Osteoblast (primary cell): ENCODE results near the gene MYBPH. TPM values are rescaled to one million over a fixed set of nuclear protein-coding genes. Genes with fewer than 3 reads are reported as not detected.
A peak's percentile ranks its signal among the peaks of the same experiment; 100 is the strongest.

ENCODE experiments used
- DNase-seq: peaks from one replicate; pipeline ENCODE4 v3.0.0; 2011; ENCODE audit warnings: low spot score, mixed read lengths; ENCODE audit not compliant: insufficient read length; ENCODE audit errors: missing footprints
- H2AFZ ChIP-seq: 2 replicates; pipeline ENCODE4 v1.6.0; 2011; ENCODE audit warnings: mild to moderate bottlenecking, low read length
- H3K27ac ChIP-seq: 2 replicates; pipeline ENCODE4 v1.5.1; 2011; ENCODE audit warnings: mild to moderate bottlenecking, low read depth, low read length, moderate library complexity
- H3K27me3 ChIP-seq: 2 replicates; pipeline ENCODE4 v1.6.0; 2012; ENCODE audit warnings: mild to moderate bottlenecking, control low read depth, inconsistent platforms, low read length, moderate library complexity; ENCODE audit not compliant: insufficient read depth
- H3K36me3 ChIP-seq: 2 replicates; pipeline ENCODE4 v1.5.1; 2011; ENCODE audit warnings: mild to moderate bottlenecking, low read length, control low read depth, moderate library complexity; ENCODE audit not compliant: insufficient read depth
- H3K4me1 ChIP-seq: 2 replicates; pipeline ENCODE4 v1.5.1; 2011; ENCODE audit warnings: mild to moderate bottlenecking, low read length, control low read depth, moderate library complexity; ENCODE audit not compliant: insufficient read depth
- H3K4me2 ChIP-seq: 2 replicates; pipeline ENCODE4 v1.6.0; 2011; ENCODE audit warnings: mild to moderate bottlenecking, low read length; ENCODE audit not compliant: insufficient read depth
- H3K4me3 ChIP-seq: fragments of 200-600 bp; sonication (generic); 3 replicates; pipeline ENCODE4 v1.5.1; 2012; ENCODE audit warnings: mild to moderate bottlenecking, low read length, inconsistent platforms; ENCODE audit not compliant: insufficient read depth
- H3K79me2 ChIP-seq: 2 replicates; pipeline ENCODE4 v1.6.0; 2012; ENCODE audit warnings: mild to moderate bottlenecking, low read length, control low read depth, inconsistent platforms; ENCODE audit not compliant: insufficient read depth
- H3K9me3 ChIP-seq: 2 replicates; pipeline ENCODE4 v1.5.1; 2011; ENCODE audit warnings: low read depth, low read length, control low read depth
- H4K20me1 ChIP-seq: 2 replicates; pipeline ENCODE4 v1.6.0; 2012; ENCODE audit warnings: mild to moderate bottlenecking, low read length, control low read depth; ENCODE audit not compliant: insufficient read depth
- CTCF ChIP-seq: IDR thresholded peaks from 2 replicates; pipeline ENCODE4 v1.5.1; 2011; ENCODE audit warnings: mild to moderate bottlenecking, low read depth, low read length, moderate library complexity; ENCODE audit errors: extremely low read depth
- total RNA-seq: library from RNA; depleted of rRNA; stranded (reverse); fragments of >200 nt; gene quantifications from 2 replicates; pipeline ENCODE4 v1.2.3, GENCODE V29; 2012

The MYBPH gene
- total RNA-seq, 1 donor, result under 0.01 TPM

DNA sequence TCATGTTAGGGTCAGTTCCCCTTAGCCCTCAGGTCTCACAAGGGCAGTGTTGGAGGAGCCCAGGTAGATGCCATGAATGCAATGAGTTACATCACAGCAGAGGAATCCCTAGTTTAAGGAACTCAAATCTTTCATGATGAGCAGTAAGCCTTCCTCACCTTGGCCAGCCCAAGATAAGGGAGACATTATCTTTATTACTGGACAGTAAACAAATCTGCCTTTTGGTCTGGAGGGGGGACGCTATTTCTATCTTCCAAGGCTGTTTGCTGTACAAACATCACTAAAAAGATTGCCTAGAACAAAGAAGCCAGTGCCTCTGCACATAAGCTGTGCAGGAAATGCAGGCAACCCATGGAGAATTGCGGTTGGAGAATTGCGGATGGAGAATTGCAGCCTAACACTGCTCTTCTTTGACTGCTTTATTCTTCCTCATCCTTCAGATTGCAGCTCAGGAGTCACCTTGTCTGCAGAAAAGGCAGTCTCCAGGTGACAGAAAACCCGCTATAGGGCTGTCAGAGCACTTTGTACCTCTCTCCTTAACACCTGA lies 13.1 kb upstream of the MYBPH start:
- TF ChIP-seq CTCF, result no peak
- no peak overlapping the region for H3K27ac ChIP-seq
- no peaks in the 10 kb centered on the region for H4K20me1 ChIP-seq
- DNase-seq, result peak; percentile 13
- no peaks in the 10 kb centered on the region for H3K9me3 ChIP-seq
- H3K4me3 ChIP-seq, result no peak overlapping the region
- no peak overlapping the region for H2AFZ ChIP-seq
- no peaks in the 10 kb centered on the region for H3K79me2 ChIP-seq
- peaks cover 26% of the 10 kb centered on the region for H3K4me1 ChIP-seq
- no peaks in the 10 kb centered on the region for H3K36me3 ChIP-seq
- no peaks in the 10 kb centered on the region for H3K27me3 ChIP-seq
- no peak overlapping the region for H3K4me2 ChIP-seq

- H3K36me3 ChIP-seq, result no peaks in the 10 kb centered on the region
- no peak overlapping the region for H3K4me3 ChIP-seq
- H2AFZ ChIP-seq, result peak overlapping the region; percentile 75
- H3K9me3 ChIP-seq, result no peaks in the 10 kb centered on the region
- no peak for TF ChIP-seq CTCF
- no peak overlapping the region for H3K4me2 ChIP-seq
- H4K20me1 ChIP-seq, result no peaks in the 10 kb centered on the region
- no peaks in the 10 kb centered on the region for H3K27me3 ChIP-seq
- H3K79me2 ChIP-seq, result no peaks in the 10 kb centered on the region
- DNase-seq, result peak; percentile 9
- peaks cover 26% of the 10 kb centered on the region for H3K4me1 ChIP-seq
- H3K27ac ChIP-seq, result no peak overlapping the region
Measured at GRCh38 chr1:203187689-203188264, 12.2 kb upstream of the MYBPH start.

- Histone ChIP-seq H3K36me3 (no peaks in the 10 kb centered on the region), H3K4me1 (peaks cover 26% of the 10 kb centered on the region), H3K27ac (no peak overlapping the region), H3K9me3 (no peaks in the 10 kb centered on the region), H3K27me3 (no peaks in the 10 kb centered on the region), H3K4me2 (no peak overlapping the region), H2AFZ (peak overlapping the region; percentile 75), H3K79me2 (no peaks in the 10 kb centered on the region), H3K4me3 (no peak overlapping the region), H4K20me1 (no peaks in the 10 kb centered on the region)
- TF ChIP-seq CTCF, result no peak
- peak; percentile 49 for DNase-seq
Measured at GRCh38 chr1:203187304-203187685, 11.7 kb upstream of the MYBPH start.

GRCh38 chr1:203186446-203187303 lies 11.0 kb upstream of the MYBPH start, which contains the start of gene CHI3L1:
TSS of gene CHI3L1 (minus strand) at chr1:203186704. CDS start at chr1:203186623, 81 bp downstream.
- H3K36me3 ChIP-seq, result no peaks in the 10 kb centered on the region
- H3K4me2 ChIP-seq, result no peak within 1 kb of the TSS
- H3K4me1 ChIP-seq, result peaks cover 26% of the 10 kb centered on the region
- no peak within 1 kb of the TSS for H3K27ac ChIP-seq
- no peak within 1 kb of the TSS for H3K4me3 ChIP-seq
- no peak for TF ChIP-seq CTCF
- peak; percentile 46 for DNase-seq
- H3K79me2 ChIP-seq, result no peaks in the 10 kb centered on the region
- no peaks in the 10 kb centered on the region for H4K20me1 ChIP-seq
- no peaks in the 10 kb centered on the region for H3K9me3 ChIP-seq
- peak within 1 kb of the TSS; percentile 75 for H2AFZ ChIP-seq
- no peaks in the 10 kb centered on the region for H3K27me3 ChIP-seq
